Stimulated activated CD8-positive, alpha-beta memory T cell treated with anti-CD3 and anti-CD28 coated beads, Interleukin-15, amount 100 ng/mL, for 24 hours (primary cell): ENCODE data around the gene RNF149.
A peak's percentile ranks its signal among the peaks of the same experiment; 100 is the strongest.
"Not testable (repeated sequence)": the region's sequence is repeated elsewhere in the genome, so short reads cannot be mapped to it uniquely, and the experiment has no call there.

Source experiments
- DNase-seq: peaks from one replicate; pipeline ENCODE4 v3.0.0-alpha.2; 2020; ENCODE audit warnings: low read depth

Gene RNF149

DNA sequence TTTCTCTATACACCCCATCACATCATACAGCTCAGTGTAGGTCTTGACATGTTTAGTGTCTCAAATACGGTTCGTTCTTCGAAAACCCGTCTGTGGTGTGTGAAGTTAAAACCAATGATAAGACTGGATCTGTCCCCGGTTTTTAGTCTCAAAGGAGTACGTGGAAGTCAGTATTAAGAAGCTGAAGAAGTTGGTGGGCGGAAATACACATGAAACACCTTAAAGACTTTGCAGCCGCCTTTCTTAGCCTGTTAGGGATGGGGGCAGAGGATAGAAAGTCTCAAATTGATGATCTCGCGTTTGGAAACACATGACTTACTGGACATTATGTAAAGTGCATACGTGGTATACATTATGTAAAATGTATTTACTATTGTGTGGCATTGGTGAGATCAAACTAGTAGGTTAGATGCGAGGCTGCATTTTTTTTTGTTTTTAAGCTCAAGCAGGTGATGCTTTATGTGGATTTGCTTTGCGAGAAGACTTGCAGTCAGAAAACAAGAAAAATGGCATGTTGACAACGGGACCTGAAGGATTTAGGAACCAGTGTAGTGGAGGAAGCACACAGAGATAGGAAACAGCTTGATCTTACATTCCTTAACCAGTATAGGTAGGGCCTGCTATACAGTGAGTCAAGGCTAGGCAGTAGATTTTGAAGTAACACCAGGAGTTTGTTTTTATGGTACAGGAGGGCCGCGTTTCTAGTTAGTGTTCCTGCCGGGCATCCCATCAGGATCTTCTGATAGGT lies 54.6 kb downstream of the RNF149 start:
- DNase-seq = no peak

GRCh38 chr2:101253013-101253702 lies 55.3 kb downstream of the RNF149 start:
- peak; percentile 25 for DNase-seq

GRCh38 chr2:101252408-101253012 lies 56.0 kb downstream of the RNF149 start, which contains the start of gene CNOT11:
TSS of gene CNOT11 (plus strand) at chr2:101252886. CDS start at chr2:101252965, 79 bp downstream.
- peak; percentile 97 for DNase-seq

- no peak for DNase-seq
Measured at GRCh38 chr2:101251844-101252407, 56.6 kb downstream of the RNF149 start.

DNA sequence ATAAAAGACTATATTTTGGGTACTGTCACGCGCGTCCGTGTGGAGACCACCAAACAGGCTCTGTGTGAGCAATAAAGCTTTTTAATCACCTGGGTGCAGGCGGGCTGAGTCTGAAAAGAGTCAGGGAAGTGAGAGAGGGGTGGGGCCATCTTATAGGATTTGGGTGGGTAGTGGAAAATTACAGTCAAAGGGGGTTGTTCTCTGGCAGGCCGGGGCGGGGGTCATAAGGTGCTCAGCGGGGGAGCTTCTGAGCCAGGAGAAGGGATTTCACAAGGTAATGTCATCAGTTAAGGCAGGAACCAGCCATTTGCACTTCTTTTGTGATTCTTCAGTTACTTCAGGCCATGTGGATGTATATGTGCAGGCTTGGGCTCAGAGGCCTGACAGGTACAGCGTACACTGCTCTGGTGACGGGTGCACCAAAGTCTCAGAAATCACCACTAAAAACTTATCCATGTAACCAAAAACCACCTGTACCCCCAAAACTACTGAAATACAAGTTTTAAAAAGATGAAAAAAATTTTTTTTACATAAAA lies 57.2 kb downstream of the RNF149 start:
- DNase-seq = not testable (repeated sequence)

- no peak for DNase-seq
Measured at GRCh38 chr2:101249826-101250225, 58.7 kb downstream of the RNF149 start.

DNA sequence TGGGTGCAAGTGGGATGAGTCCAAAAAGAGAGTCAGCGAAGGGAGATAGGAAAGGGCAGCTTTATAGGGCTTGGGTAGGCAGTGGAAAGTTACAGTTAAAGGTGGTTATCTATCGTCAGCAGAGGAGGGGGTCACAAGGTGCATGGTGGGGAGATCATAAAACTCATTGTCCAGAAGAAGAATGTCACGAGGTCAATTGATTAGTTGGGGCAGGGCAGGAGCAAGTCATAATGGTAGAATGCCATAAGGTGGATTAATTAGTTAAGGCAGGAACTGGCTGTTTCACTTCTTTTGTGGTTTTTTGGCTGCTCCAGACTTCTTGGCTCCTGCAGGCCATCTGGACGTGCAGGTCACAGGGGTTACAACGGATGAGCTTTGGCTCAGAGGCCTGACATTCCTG lies 59.7 kb downstream of the RNF149 start:
- not testable (repeated sequence) for DNase-seq

GRCh38 chr2:101245468-101245867 lies 63.0 kb downstream of the RNF149 start:
- DNase-seq = not testable (repeated sequence)

DNA sequence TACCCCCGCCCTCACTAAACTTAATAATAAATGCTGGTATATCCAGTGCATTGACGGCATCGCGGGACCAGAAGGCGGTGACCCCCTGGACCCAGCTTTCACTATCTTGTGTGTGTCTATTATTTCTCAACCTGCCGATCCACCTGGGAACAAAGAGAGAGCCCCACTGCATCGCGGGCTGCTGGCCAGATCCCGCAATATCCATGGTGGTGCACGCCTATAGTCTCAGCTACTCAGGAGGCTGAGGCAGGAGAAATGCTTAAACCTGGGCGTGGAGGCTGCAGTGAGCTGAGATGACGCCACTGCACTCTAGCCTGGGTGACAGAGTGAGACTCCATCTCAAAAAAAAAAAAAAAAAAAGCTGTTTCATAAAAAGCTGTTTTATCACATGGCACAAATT lies 63.6 kb downstream of the RNF149 start:
- DNase-seq = not testable (repeated sequence)

DNA sequence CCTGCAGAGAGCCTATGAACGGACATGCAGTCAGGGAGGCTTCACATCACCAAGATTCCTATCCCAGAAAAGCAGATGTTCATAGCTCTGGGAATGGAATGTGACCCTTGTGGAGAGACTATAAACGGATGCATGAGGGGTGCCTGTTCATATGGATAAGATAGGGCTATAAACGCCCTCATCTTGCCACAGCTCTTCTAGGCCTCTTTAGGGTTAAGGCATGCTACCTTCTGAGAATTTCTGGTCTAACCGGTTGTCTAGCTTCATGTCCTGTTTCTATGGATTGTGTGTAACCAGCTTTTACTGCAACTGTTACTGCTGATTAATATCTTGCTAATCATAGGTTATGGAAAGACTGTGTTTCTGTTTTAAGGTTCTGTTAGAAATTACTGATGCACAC lies 64.1 kb downstream of the RNF149 start:
- not testable (repeated sequence) for DNase-seq

DNA sequence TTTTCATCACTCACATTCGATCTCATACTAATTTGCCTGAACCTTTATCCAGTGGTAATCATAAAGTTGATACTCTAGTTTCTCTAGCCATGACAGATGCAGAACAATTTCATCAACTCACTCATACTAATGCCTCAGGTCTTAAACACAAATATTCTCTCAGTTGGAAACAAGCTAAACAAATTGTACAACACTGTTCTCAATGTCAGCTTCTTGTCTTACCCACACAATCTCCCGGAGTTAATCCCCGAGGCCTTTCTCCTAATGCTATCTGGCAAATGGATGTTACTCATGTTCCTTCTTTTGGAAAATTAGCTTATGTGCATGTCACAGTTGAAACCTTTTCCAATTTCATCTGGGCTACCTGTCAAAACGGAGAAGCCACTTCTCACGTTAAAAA lies 67.3 kb downstream of the RNF149 start:
- DNase-seq = no peak

DNA sequence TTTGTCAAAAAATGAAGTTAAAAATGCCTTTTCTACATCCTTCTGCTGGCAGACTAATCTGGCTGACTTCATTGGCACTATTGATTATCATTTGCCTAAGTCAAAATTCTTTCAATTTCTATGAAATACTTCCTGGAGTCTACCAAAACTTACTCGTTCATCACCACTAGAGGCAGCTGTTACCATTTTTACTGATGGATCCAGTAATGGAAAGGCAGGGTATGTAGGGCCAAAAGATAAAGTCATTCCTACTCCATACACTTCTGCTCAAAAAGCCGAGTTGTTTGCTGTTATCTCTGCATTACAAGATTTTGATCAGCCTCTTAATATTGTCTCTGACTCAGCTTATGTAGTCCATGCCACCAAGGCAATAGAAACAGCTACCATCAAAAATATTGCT lies 67.8 kb downstream of the RNF149 start:
- not testable (repeated sequence) for DNase-seq

DNA sequence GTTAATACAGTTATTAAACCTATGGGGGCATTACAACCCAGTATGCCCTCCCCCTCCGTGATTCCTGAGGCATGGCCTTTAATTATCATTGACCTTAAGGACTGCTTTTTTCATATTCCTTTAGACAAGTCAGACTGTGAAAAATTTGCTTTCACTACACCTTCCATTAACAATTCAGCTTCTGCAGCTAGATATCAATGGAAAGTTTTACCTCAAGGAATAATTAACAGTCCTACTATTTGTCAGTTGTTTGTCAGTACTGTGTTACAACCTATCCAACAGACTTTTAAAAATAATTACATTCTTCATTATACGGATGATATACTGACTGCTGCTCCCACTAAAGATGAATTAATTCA lies 68.8 kb downstream of the RNF149 start:
- DNase-seq = not testable (repeated sequence)

GRCh38 chr2:101238930-101239759 lies 69.4 kb downstream of the RNF149 start:
- no peak for DNase-seq

- not testable (repeated sequence) for DNase-seq
Measured at GRCh38 chr2:101237944-101238343, 70.6 kb downstream of the RNF149 start.

GRCh38 chr2:101235956-101236355 lies 72.5 kb downstream of the RNF149 start:
- DNase-seq = not testable (repeated sequence)

- no peak for DNase-seq
Measured at GRCh38 chr2:101234169-101234938, 74.1 kb downstream of the RNF149 start.

GRCh38 chr2:101232770-101233169 lies 75.7 kb downstream of the RNF149 start:
- no peak for DNase-seq

GRCh38 chr2:101231937-101232730 lies 76.4 kb downstream of the RNF149 start:
- no peak for DNase-seq

- DNase-seq = no peak
Measured at GRCh38 chr2:101231240-101231639, 77.3 kb downstream of the RNF149 start.
